Stimulated activated CD4-positive, alpha-beta T cell treated with anti-CD3 and anti-CD28 coated beads, TNF-alpha, amount 100 ng/mL, for 4 hours (primary cell): ENCODE measurements around the gene ATP10B.
"Not testable (repeated sequence)": the region's sequence is repeated elsewhere in the genome, so short reads cannot be mapped to it uniquely, and the experiment has no call there.

Experiments
- DNase-seq, 3 experiments: peaks; one replicate each; pipeline ENCODE4 v3.0.0-alpha.2; 2020; ENCODE audit warnings: low read depth in 3 of 3

Gene ATP10B

DNA sequence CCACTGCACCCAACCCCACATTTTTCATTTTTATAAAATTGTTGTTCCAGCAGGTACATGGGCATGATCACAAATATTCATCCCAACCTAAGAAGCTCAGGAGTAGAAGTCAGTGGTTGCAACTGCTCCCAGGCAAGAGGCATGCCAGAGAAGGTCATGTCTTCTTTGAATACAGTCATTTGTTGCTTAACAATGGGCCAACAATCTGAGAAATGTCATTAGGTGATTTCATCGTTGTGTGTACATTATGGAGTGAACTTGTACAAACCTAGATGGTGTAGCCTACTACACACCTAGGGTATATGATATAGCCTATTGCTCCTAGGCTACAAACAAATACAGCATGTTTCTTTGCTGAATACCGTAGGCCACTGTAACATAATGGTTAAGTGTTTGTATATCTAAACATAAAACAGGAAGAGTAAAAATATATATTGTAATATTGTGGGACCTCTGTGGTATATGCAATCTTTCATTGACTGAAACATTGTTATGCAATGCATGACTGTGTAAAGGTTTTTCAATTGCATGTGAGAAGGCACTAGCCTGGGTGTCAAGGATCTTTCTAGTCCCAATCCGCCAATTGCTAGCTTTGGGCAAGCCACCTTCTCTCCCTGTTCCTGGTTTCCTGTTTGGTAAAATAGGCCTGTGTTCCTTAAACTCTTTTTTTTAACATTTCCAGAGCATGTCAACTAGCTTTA lies 27.6 kb downstream of the ATP10B start:
- no peak for DNase-seq

DNA sequence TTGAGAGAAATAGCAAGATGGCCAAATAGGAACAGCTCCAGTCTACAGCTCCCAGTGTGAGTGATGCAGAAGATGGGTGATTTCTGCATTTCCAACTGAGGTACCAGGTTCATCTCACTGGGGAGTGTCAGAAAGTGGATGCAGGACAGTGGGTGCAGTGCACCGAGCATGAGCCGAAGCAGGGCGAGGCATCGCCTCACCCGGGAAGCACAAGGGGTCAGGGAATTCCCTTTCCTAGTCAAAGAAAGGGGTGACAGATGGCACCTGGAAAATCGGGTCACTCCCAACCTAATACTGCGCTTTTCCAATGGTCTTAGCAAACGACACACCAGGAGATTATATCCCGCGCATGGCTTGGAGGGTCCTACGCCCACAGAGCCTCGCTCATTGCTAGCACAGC lies 39.0 kb downstream of the ATP10B start:
- DNase-seq, result not testable (repeated sequence)

DNA sequence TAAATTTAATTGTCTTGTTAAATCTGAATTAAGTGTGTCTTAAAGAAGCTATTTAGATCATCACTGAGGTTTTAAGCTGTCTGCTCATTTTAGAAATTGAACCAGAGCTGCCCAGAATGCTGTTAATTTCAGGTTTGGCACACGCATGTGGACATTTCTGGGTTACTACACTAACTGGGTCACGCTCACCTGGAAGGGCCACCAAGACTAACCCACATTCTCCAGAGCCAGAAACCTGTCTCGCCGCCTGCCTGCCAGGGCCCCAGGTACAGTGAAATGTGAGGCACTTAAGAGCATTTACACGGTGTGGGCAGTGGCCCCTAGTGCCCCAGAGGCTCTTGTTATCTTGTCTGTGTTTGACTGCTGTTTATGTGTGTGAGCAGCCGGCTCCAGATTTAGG lies 46.6 kb downstream of the ATP10B start:
- DNase-seq, result no peak

DNA sequence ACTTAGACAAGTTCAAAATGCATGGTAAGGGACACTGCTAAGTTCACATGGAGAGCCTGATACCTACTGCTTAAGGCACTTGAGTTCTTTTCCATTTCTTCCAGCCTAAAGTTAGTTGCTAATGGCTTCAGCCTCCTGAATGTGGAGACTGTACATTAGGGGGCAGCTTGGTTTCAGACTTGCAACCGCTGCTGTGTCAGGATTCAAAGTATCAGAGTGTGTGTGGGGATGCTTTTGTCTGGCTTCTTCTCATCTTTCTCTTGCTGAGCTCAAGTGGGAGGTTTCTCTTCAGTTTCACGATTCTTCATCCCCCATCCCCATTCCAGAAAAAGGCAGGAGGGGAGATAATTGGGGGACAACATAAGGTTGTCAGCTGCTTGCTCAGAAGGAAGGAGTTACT lies 49.4 kb downstream of the ATP10B start:
- no peak for DNase-seq

DNA sequence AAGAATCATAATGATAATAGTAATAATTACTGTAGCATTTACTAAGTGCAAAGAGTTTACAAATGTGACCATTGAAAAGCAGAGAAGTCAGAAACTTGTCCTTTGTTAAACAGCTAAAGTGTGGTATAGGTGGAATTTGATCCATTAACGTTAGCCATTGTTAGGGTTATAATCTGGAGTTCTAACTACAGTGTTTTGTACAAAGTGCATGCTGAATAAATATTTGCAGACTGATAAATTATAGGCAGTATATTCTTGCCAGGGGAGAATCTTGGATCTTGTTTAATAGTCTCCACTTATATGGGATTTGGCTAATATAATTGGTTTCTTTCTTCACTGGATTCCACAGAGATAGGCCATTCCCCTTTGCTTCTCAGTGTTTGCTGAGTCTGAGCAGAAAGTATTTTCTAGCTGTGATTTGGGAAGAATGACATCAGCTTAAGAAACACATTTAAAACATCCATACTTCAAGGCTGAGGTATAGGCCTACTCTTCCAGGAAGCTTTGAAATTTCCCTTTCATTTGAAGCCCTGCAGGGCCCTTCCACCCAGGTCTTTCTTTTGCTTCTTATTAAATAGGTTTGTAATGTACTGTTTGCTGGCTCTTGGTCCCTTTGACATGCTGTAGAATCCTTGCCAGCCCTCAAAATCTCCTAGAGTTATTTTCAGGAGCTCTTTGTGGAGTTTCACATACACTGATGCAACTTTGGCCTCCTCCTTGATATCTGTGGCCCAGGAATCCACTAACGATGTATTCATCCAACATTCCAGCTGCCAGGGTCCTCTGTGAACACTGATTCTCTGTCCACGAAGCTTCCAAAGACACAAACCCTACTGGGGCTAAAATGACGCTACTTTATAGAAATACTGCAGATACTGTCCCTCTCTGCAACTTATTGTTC lies 51.4 kb downstream of the ATP10B start:
- no peak for DNase-seq

DNA sequence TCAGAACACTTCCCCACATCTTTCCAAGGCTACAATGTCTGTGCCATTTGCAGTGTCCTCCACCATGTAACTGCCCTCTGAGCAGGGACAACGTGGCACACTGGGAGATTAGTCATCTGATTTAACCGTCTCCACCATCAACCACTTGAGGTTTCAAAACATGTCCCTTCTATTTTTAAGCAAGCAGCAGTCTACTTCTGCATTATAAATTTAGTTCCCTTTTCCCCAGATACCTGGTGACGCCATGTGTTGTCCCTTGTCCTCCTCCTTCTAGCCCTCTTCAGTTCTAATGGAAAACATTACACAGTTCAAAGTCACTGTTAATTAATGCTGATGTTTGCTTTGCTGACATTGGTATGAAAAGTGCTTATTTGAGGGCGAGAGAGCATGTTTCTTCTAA lies 52.8 kb downstream of the ATP10B start:
- DNase-seq, result no peak

DNA sequence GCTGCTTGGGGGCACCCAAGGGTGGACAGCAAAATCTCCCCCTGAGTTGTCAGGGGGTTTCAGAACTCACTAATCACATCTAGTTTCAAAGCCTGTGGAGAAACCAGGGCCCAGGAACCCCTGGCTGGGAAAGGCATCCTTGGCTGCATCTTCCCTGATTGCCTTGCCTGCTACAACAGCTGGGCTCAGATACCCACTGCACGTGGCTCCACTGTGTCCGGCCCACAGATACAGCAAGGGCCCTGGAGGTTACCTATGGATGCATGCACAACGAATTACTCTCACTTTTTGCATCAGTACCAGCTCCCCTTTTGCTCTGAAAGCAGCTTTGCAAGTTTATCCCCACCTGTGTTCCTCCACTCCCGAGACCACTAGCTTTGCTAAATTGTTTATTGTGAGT lies 55.0 kb downstream of the ATP10B start:
- no peak for DNase-seq

DNA sequence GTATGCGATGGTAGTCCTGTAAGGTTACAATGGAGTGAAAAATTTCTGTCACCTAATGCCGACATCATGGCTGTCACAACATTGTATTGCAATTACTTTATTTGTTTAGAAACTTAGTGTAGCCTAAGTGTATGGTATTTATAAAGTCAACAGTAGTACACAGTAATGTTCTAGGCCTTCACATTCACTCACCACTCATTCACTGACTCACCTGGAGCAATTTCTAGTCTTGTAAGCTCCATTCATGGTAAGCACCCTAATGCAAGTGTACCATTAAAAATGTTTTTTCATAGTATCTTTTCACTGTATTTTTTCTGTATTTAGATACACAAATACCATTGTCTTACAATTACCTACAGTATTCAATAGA lies 58.5 kb downstream of the ATP10B start:
- DNase-seq, result no peak

DNA sequence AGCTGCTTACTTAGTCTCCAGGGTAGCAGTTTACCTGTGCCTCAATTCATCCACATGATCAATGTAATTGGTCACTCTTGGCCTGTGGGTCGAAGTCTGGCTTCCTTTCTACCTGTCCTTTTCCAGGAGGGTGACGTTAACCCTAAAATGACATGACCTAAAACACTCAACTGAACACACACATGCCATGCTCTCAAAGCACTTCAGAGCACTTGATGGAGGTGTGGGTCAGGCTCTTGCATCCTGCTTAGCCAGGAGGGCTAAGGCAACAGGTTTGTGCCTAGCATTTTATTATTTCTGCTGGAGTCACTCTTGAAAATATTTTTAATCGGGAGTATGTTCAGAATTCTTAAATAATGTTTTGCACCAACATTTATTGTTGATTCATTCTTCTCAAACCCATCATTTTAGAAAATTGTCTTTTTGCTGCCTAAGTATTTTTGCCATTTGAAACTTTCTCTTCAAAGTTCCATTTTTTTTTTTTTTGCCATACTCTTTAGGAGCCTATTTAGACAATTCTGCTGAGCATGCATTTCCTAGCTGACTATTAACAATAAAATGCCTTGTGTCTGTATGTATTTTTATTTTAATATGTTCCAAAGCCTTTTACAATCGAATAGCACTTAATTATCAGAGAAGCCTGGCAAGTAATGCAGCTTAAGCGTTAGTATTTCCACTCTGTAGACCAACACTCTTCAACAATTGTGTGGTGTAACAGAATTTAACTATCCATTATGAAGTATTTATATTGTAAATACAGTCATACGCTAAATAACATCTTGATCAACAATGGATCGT lies 59.1 kb downstream of the ATP10B start:
- DNase-seq, result no peak

DNA sequence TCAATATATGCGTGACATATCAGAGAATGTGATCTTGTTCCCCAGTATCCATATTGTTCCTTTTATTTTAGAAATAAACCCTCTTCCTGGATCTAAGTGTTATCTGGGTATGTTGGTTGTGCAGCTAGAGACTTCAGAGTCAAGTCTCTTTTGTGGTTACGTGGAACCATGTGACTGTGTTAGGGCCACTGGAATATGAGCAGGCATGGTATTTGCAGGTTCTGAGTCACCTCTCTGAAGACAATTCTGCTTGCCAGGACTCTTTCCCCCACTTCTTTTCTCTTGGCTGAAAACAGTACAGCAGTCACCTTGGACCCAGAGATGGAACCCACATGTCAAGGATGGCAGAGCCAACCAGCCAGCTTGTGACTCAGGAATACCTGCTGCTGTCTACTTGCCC lies 59.7 kb downstream of the ATP10B start:
- no peak for DNase-seq

DNA sequence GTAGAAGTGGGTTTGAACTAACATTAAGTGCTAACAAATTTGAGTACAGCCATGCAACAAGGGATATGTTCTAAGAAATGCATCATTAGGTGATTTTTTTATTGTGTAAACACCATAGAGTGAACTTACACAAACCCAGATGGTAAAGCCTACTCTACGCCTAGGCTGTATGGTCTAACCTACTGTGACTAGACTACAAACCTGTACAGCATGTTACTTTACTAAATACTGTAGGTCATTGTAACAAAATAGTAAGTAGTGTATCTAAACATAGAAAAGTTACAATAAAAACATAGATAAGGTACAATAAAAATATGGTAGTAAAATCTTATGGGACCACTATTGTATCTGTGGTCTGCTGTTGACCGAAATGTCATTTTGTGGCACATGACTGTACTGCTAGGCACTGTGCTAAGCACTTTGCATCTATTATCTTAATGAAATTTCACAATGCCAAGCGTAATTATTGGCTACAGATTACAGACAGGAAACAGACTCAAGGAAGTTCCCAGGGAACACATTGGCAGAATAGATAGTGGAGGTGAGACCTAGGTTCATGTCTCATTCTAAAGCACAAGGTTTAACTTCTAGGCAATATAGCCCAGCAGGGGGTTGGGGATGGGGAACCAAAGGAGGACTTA lies 62.7 kb downstream of the ATP10B start:
- DNase-seq, result no peak

DNA sequence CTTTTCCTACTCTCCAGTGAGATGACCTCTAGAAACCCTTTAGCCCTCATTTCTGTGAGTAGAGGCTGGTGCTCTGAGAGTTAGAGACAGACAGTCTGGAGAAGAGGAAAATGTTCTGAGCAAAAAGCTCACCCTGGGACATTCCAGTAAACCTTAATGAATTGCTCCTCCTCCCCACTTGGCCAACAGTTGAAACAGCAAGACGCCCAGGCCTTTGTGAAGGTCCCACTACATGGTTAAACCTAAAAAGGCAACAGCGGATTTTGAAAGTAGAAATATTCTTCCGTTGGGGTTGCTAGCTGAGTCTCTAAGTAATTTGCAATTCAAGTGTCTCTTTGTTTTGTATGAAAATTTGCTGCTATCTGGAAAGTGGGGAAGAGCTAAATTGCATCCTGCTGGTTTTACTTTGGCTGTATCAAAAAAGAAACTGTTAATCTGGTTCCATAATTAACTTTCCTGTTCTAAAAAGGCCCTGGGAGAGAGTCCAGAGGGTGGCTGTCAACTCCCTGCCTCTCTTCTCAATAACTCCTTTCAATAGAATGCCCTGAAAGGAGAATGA lies 63.8 kb downstream of the ATP10B start:
- no peak for DNase-seq

DNA sequence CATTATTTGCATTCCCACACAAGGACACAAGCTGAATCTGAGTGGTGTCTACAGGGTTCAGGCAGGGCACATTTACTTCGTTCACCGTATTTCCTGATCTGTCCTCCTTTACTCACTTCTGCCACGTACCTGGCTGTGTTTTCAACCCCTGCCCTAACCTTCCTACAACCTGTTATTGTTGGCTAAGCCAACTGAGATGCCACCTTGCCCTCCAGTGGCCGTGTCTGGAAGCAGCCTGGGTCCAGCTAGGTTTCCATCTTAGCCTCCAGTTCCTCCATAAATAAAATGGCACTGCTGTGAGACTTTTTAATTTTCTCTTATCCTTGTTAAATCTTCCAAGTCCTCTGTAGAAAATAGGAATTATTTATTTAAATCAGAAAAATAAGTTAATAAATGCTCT lies 64.8 kb downstream of the ATP10B start:
- no peak for DNase-seq

DNA sequence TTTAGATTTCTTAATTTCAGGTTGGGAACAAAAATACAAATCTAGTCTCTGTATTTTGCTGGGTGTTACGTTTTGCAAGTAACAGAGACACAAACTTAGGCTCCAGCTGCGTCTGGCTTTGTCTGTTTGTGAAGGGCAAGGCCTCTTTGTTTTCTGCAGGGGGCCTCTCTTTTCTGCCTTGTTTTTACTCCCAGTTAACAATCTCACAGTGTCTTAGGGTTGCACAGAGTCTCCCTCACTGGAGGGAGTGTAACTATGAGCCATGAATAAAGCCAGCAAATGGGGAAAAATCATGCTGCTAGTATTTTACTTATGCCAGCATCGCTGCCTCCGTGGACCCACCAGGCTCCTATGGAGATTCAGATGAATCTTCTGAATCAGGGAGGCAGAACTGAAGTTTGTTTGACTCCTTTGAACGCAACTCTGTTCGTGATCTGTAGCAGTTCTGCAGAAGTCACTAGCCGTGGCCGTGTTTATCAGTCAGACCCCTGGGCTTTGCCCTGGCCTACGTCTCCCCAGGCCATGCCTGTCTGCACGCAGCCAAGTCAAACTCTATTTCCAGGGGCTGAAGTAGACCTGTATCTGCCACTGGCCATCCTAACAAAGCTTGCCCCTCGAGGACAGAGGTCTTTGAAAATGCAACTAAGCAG lies 77.2 kb downstream of the ATP10B start:
- DNase-seq, result no peak

DNA sequence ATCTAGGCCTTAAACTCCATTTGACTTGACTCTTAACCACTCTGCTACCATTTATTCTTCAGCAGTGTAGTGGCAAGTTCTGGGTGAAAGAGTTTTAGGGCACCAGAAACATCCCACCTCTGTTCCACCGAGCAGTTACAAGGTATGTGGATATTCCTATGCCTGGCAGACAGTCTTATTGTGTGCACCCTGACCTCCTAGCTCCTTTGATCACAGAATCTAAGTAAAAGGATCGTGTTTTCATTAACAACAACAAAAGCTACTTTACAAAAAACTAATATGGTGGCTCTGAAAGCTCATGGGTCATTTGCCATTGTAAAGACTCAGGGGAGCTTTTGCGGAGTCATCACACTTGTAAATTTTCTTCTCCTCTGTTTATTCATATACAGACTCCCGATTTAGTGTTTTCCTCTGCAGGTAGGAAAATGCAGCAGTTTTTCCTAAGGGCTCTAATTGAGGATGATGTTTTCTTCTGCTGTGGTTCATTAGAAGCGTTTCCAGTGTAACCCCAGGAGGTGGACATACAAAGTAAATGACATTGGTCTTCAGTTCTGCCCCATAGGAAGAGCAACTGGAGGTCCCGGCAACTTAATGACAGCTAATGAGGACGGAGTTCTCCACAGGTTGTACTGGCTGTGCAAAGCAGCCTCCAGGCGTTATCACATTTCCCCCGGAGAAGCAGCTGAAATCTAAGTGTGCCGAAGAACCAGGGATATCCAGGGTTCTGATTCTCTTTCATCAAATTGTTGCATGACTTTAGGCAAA lies 78.2 kb downstream of the ATP10B start:
- DNase-seq, result no peak

DNA sequence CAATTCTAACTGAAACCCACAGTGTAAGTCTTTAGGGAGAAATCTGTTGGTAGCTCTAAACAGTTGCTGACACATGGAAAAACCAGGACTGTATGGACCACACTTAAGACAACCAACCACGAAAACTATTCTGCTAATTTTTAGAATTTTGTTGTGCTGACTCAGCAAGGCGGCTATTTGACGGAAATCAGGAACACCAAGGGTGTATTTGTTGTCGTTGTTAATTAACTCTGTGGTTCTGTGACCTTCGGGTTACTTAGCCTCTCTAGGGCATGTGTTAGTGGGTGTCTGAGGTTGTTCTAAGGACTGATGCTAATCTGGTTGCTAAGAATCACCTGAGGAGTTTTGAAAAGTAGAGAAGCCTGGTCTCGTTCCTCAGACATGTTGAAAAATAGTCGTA lies 79.2 kb downstream of the ATP10B start:
- no peak for DNase-seq

DNA sequence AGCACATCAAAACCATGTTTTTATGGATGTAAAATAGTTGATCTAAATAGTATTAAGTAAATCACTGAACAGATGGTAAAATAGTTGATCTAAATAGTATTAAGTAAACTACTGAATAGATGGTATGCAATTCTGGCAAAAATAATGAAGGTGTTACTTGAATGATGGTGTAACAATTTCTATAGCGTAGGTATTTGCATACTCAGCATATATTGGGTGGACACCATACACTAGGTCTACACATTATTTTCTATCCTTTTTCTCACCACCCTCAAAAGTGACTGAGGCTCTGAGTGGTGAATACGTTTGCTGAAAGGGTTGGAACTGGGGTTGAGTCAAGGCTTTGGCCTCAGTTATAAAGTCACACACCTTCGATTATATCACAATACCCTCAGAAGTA lies 81.3 kb downstream of the ATP10B start:
- no peak for DNase-seq

DNA sequence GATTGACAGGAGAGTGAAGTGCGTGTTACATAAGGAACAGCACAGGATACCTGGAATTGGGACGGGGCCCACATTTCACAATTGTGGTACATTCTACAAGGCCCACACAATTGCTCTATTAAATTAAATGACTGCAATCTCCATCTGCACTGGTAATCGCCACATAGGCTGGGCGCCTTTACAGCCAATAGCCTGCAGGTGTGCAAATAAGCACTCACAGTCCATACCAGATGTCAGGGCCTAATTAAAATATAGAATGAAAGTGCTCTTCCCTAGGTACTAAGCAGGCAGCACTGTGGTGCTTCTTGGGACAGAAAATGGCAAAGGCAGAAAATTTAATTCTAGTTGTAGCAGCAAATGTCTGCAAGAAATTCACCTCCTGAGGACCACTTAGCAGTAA lies 82.7 kb downstream of the ATP10B start:
- no peak for DNase-seq

DNA sequence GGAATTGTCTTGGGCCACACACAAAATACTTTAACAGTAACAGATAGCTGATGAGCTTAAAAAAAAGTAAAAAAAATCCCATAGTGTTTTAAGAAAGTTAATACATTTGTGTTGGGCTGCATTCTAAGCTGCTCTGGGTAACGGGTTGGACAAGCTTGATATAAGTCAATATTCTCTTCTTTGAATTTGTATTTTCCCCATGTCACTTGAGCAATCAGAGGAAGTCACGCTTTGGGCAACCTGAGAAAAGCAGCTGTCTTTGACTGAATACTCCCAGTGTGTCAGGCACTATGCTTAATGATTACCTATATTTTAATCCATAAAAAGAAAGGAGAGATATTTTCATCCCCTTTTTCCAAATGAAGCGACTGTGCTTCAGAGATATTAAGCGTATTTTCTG lies 84.9 kb downstream of the ATP10B start:
- no peak for DNase-seq

DNA sequence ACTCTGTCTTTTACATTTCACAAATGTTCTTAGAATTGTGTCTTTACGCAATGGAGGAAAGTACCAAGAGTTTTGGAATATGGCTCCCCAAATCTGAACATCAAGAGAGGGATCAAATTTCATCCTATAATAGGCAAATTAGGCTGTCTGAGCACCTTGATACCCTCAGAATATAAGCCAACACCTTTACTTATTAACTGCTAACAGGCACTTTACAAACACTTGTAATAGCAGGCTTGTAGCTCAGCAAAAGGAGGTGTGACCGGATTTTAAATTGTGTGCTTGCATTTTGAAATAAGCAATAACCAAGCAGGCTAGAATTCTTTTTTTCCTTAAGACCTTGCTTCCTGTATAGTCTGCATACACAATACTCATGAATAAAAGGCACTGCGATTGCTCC lies 92.0 kb downstream of the ATP10B start:
- no peak for DNase-seq
